Parathyroid adenoma (tissue), 2 donors: ENCODE data around the gene HNRNPM.

Experiments
- H2AFZ ChIP-seq: fragments of 300-600 bp; sonication (generic); one replicate; pipeline ENCODE4 v1.7.0; 2017; ENCODE audit warnings: antibody characterized with exemption, mild to moderate bottlenecking
- H3K27ac ChIP-seq: fragments of 300-600 bp; sonication (generic); one replicate; pipeline ENCODE4 v1.7.0; 2017
- H3K27me3 ChIP-seq: fragments of 300-600 bp; sonication (generic); one replicate; pipeline ENCODE4 v1.7.0; 2017; ENCODE audit warnings: low read length; ENCODE audit not compliant: control insufficient read depth, insufficient read depth
- H3K36me3 ChIP-seq: fragments of 300-600 bp; sonication (generic); one replicate; pipeline ENCODE4 v1.7.0; 2017; ENCODE audit warnings: low read length; ENCODE audit not compliant: control insufficient read depth, insufficient read depth
- H3K4me1 ChIP-seq: fragments of 300-600 bp; sonication (generic); one replicate; pipeline ENCODE4 v1.7.0; 2017; ENCODE audit warnings: control low read depth
- H3K4me2 ChIP-seq: fragments of 300-600 bp; sonication (generic); one replicate; pipeline ENCODE4 v1.7.0; 2017; ENCODE audit warnings: low read length
- H3K4me3 ChIP-seq: fragments of 300-600 bp; sonication (generic); one replicate; pipeline ENCODE4 v1.7.0; 2017; ENCODE audit warnings: low read depth, low read length
- H3K79me2 ChIP-seq: fragments of 300-600 bp; sonication (generic); one replicate; pipeline ENCODE4 v1.7.0; 2017; ENCODE audit warnings: control low read depth
- H3K9ac ChIP-seq: fragments of 300-600 bp; sonication (generic); one replicate; pipeline ENCODE4 v1.7.0; 2017; ENCODE audit warnings: mild to moderate bottlenecking
- H3K9me3 ChIP-seq: fragments of 300-600 bp; sonication (generic); one replicate; pipeline ENCODE4 v1.7.0; 2017; ENCODE audit warnings: low read length; ENCODE audit not compliant: control insufficient read depth
- CTCF ChIP-seq: fragments of 300-600 bp; sonication (generic); IDR thresholded peaks from one replicate; pipeline ENCODE4 v1.7.0; 2017; ENCODE audit warnings: antibody characterized with exemption, mild to moderate bottlenecking
- donor health status: primary hyperparathyroidism.

Gene HNRNPM

DNA sequence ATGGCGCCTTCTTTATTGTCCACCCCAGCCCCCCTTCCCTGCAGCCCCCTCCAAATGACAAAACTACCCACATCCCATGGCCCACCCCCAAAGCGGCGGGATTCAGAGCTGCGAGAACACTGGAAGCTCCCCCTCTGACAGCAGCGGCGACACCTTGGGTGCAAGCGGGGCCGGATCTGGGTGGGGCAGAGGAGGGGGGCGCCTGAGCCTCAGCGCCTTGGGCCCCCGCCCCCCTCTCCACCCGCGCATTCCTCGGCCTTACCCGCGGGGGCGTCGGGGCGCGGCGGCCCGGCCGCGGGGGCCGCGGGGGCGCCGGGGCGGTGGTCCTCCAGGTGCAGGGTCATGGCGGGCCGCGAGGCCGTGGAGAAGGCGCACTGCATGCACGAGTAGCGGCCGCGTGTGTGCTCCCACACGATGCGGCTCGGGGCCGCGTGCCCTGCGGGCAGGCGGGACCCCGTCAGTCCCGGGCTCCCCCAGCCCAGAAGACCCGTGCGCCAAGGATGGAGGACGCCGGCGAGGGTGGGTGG, 65.9 kb downstream of the HNRNPM start:
- TF ChIP-seq CTCF = no peak

GRCh38 chr19:8511573-8512101, 66.9 kb downstream of the HNRNPM start:
- no peak for TF ChIP-seq CTCF
- Histone ChIP-seq H3K36me3 (no peaks in the 10 kb centered on the region), H3K4me1 (peaks cover 9% of the 10 kb centered on the region), H3K79me2 (no peaks in the 10 kb centered on the region), H3K9ac (no peak overlapping the region), H3K4me2 (no peak overlapping the region), H3K27ac (no peak overlapping the region), H3K9me3 (no peaks in the 10 kb centered on the region), H2AFZ (no peak overlapping the region), H3K4me3 (no peak overlapping the region), H3K27me3 (no peaks in the 10 kb centered on the region)

More for the DNA sequence above, 65.9 kb downstream of the HNRNPM start:
- H3K27ac ChIP-seq = no peak overlapping the region
- no peaks in the 10 kb centered on the region for H3K79me2 ChIP-seq
- H3K36me3 ChIP-seq = no peaks in the 10 kb centered on the region
- no peaks in the 10 kb centered on the region for H3K27me3 ChIP-seq
- H3K9ac ChIP-seq = no peak overlapping the region
- no peak overlapping the region for H3K4me3 ChIP-seq
- no peaks in the 10 kb centered on the region for H3K9me3 ChIP-seq
- H3K4me2 ChIP-seq = no peak overlapping the region
- H2AFZ ChIP-seq = no peak overlapping the region
- peaks cover 11% of the 10 kb centered on the region for H3K4me1 ChIP-seq

DNA sequence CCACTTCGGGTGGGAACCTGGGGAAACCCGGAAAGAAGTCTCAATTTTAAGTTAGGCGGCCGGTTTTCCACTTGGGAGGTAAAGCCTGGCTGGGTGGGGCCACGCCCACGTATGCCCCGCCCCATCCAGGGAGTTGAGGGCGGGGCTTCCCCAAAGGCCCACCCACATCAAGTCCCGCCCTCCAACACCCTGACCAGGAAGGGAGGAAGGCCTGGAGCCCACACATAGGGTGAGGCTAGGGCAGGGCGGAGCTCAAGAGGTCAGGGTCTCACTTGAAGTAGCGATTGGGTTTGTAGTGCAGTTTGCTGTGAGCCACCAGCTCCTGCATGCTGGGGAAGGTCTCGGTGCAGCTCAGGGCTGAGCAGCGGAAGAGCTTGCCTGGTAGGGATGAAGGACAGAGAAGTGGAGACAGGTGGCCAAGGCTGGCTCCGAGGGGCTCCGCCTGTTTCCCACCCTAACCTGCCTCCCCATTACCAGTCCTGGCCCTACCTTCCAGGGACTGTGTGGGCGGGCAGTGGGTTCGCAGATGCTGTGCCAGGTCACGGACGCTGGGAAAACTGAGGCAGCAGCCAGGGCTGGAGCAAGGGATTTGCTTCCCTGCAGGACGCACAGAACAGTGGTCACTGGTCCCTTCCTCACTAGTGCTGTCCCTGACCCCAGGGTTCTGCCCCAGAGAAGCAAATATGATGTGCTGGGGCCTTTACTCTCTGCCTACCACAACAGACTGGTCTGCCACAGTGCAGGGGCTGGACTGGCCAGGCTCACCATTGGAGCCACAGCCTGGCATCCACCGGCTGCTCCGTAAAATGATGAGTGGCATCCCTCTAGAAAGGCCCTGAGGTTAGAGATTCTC, 67.6 kb downstream of the HNRNPM start:
- no peak overlapping the region for H3K9ac ChIP-seq
- H3K27me3 ChIP-seq = no peaks in the 10 kb centered on the region
- H3K27ac ChIP-seq = no peak overlapping the region
- no peak overlapping the region for H3K4me3 ChIP-seq
- no peaks in the 10 kb centered on the region for H3K79me2 ChIP-seq
- no peak for TF ChIP-seq CTCF
- H3K9me3 ChIP-seq = no peaks in the 10 kb centered on the region
- H3K4me2 ChIP-seq = no peak overlapping the region
- no peaks in the 10 kb centered on the region for H3K36me3 ChIP-seq
- peaks cover 9% of the 10 kb centered on the region for H3K4me1 ChIP-seq
- H2AFZ ChIP-seq = no peak overlapping the region

DNA sequence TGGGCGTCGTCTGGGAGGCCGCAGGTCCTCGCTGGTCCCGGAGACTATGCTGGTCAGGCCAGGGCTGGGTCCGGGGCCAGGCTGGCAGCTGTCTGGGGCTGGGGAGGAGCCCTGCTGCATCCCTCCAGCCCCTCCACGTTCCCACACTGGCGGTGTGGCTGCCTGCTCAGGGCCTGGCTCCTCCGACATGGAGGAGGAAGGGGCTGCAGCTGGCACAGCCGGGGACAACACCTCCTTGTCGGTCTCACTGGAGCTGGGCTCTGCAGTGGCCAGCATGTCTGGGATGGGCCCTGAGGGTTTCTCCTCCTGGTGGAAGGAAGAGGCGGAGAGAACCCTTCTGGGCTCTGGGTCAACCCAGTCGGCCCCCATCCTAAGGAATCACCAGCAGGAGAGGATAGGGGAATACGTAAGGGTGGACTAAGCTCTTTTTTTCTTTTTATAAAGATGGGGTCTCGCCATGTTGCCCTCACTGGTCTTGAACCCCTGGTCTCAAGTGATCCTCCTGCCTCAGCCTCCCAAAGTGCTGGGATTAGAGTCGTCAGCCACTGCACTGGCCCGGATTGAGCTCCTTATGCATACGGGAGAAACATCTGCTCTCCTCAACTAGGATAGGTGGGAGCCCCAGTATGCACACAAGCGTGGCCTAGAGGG, 68.4 kb downstream of the HNRNPM start:
- H3K79me2 ChIP-seq = no peaks in the 10 kb centered on the region
- H2AFZ ChIP-seq = peak overlapping the region; percentile 97
- no peak for TF ChIP-seq CTCF
- H3K27ac ChIP-seq = peak overlapping the region; percentile 99
- no peaks in the 10 kb centered on the region for H3K27me3 ChIP-seq
- H3K9ac ChIP-seq = peak overlapping the region; percentile 97
- no peaks in the 10 kb centered on the region for H3K36me3 ChIP-seq
- no peaks in the 10 kb centered on the region for H3K9me3 ChIP-seq
- H3K4me2 ChIP-seq = peak overlapping the region; percentile 85
- H3K4me3 ChIP-seq = peak overlapping the region; percentile 90
- H3K4me1 ChIP-seq = peaks cover 9% of the 10 kb centered on the region
